CD4-positive, alpha-beta memory T cell (primary cell): ENCODE measurements around the gene MBOAT7. TPM values are rescaled to one million over a fixed set of nuclear protein-coding genes. Genes with fewer than 3 reads are reported as not detected.

Source experiments
- CTCF ChIA-PET: fragments of 350-600 bp; sonication (Branson Sonifier 250); formaldehyde crosslinking; loops from one replicate; lab custom pipeline; 2021; ENCODE audit warnings: inconsistent platforms; ENCODE audit not compliant: partially characterized antibody; lab: Charles Lee
- POLR2A ChIA-PET: fragments of 350-600 bp; sonication (Branson Sonifier 250); formaldehyde crosslinking; loops from one replicate; lab custom pipeline; 2021; ENCODE audit not compliant: partially characterized antibody; lab: Charles Lee
- DNase-seq, 5 donors: peaks; one replicate each; pipeline versions ENCODE4 v3.0.0 to v3.0.0-alpha.2; 2020 to 2022; ENCODE audit warnings: mixed read lengths in 1 of 5
- H3K27ac ChIP-seq: one replicate; pipeline ENCODE4 v1.7.0; 2013; ENCODE audit warnings: low read depth, low read length
- H3K27me3 ChIP-seq: 2 replicates; pipeline ENCODE4 v1.7.0; 2013; ENCODE audit warnings: mild to moderate bottlenecking, low read length, moderate library complexity; ENCODE audit not compliant: insufficient read depth
- H3K36me3 ChIP-seq: 2 replicates; pipeline ENCODE4 v1.7.0; 2013; ENCODE audit warnings: mild to moderate bottlenecking, low read length, moderate library complexity; ENCODE audit not compliant: insufficient read depth
- H3K4me1 ChIP-seq: 2 replicates; pipeline ENCODE4 v1.7.0; 2013; ENCODE audit warnings: mild to moderate bottlenecking, low read length, moderate library complexity; ENCODE audit not compliant: insufficient read depth
- H3K4me3 ChIP-seq, 2 donors: one replicate each; pipeline ENCODE4 v1.7.0; 2013; ENCODE audit warnings: low read length in 2 of 2, mild to moderate bottlenecking in 1 of 2
- H3K9me3 ChIP-seq, 2 donors: one replicate each; pipeline ENCODE4 v1.7.0; 2013; ENCODE audit warnings: low read length in 2 of 2, control low read depth in 1 of 2; ENCODE audit not compliant: control insufficient read depth in 1 of 2
- H3K27ac Mint-ChIP-seq, 7 donors: one replicate each; pipeline ENCODE4 v1.8.0; 2020 to 2021; ENCODE audit warnings: mixed read lengths in 7 of 7, mild to moderate bottlenecking in 6 of 7, inconsistent platforms in 3 of 7, moderate library complexity in 3 of 7
- H3K27me3 Mint-ChIP-seq, 2 donors: one replicate each; pipeline ENCODE4 v1.8.0; 2020 to 2021; ENCODE audit warnings: mixed read lengths in 2 of 2
- H3K36me3 Mint-ChIP-seq, 2 donors: one replicate each; pipeline ENCODE4 v1.8.0; 2020 to 2021; ENCODE audit warnings: mixed read lengths in 2 of 2, inconsistent platforms in 1 of 2, mild to moderate bottlenecking in 1 of 2
- H3K4me1 Mint-ChIP-seq, 4 donors: one replicate each; pipeline ENCODE4 v1.8.0; 2020 to 2021; ENCODE audit warnings: mixed read lengths in 4 of 4, mild to moderate bottlenecking in 1 of 4
- H3K4me3 Mint-ChIP-seq, 8 donors: one replicate each; pipeline ENCODE4 v1.8.0; 2020 to 2021; ENCODE audit warnings: mixed read lengths in 8 of 8, mild to moderate bottlenecking in 7 of 8, moderate library complexity in 6 of 8, inconsistent platforms in 3 of 8
- H3K9me3 Mint-ChIP-seq, 8 donors: one replicate each; pipeline ENCODE4 v1.8.0; 2020 to 2021; ENCODE audit warnings: mixed read lengths in 8 of 8, mild to moderate bottlenecking in 5 of 8, inconsistent platforms in 3 of 8, moderate library complexity in 1 of 8
- intact Hi-C: fragments of 100-400 bp; cut with micrococcal nuclease; formaldehyde crosslinking; loops from one replicate; pipeline ENCODE4 v1.15.1; 2023
- polyA plus RNA-seq, 2 donors: library from polyadenylated mRNA; unstranded; fragments of 300-500 nt; fragmentation: Illumina TruSeq; gene quantifications; one replicate each; pipeline ENCODE4 v1.2.3, GENCODE V29; 2021
- total RNA-seq, 2 experiments: library from RNA; stranded (reverse); gene quantifications; one replicate each; pipeline ENCODE4 v1.2.3, GENCODE V29; 2021

Gene MBOAT7
- total and polyA plus RNA-seq, 4 experiments from 2014 or later: 16.0 to 55.5 (median 37.5) TPM

DNA sequence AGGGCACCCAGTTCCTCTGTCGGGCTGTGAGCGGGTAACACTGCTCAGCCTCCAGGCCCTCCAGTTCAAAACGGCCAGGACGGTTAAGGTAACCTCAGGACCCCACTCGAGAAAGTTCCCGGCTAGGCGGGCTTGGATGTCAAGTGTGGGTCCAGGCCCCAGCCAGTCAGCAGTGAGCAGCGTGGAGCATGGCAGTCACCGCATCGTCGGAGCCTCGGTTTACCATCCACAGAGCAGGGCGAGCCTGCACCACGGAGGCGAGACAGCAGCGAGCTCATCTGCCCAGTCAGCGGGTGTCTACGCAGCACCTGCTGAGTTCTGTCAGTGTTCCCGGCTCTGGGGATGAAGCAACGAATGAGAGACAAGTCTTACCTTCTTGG lies 59.8 kb downstream of the MBOAT7 start:
- H3K27me3 ChIP-seq: no peaks in the 10 kb centered on the region
- POLR2A ChIA-PET: interaction anchor here (1.0 kb wide), 1 partner anchor 15 kb away, joined by 3 read pairs; the partner anchor contains the start of genes PRPF31 and TFPT
- Mint-ChIP-seq H3K4me1 (peaks cover 0 to 6% (median 5%) of the 10 kb centered on the region in 4 donors), H3K4me3 (no peak overlapping the region), H3K9me3 (peaks cover 0 to 2% (median 0%) of the 10 kb centered on the region in 8 donors), H3K36me3 (peaks cover 14 to 40% of the 10 kb centered on the region in 2 donors), H3K27me3 (no peaks in the 10 kb centered on the region), H3K27ac (no peak overlapping the region)
- H3K27ac ChIP-seq: no peak overlapping the region
- H3K9me3 ChIP-seq: no peaks in the 10 kb centered on the region
- no peaks in the 10 kb centered on the region for H3K4me1 ChIP-seq
- intact Hi-C loops: no loop called here
- H3K36me3 ChIP-seq: peaks cover 35% of the 10 kb centered on the region
- no peak overlapping the region for H3K4me3 ChIP-seq
- peak in 1 of 5 donors; percentile 7 for DNase-seq
- CTCF ChIA-PET: no interaction called here

DNA sequence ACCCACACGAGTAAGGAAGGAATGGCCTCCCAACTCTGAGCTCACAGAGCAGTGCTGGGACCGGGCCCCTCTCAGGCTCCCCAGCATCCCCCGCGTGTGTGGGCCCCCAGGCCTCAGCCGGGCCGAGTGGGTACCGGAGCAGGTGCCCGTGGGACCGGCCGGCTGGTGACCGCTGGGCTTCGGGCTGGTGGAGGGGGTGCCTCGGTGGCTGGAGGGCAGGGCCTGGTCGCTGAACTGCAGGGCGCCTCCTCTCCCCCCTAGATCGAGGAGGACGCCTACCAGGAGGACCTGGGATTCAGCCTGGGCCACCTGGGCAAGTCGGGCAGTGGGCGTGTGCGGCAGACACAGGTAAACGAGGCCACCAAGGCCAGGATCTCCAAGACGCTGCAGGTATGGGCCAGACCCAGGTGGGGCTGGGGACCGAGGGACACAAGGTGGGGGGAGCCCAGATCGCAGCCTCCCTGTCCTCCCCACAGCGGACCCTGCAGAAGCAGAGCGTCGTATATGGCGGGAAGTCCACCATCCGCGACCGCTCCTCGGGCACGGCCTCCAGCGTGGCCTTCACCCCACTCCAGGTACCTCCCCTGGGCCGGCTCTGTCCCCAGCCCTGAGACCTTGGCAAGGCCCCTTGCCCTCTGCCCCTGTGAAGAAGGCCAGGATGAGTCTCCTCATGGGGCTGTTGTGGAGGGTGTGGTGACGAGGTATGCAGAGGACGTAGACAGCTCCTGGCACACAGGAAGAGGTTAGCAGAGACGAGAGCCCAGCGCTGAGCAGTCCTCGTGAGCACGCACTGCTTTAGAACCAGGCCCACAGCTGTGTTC lies 60.4 kb downstream of the MBOAT7 start:
- no peak overlapping the region for H3K4me3 ChIP-seq
- H3K27ac ChIP-seq: no peak overlapping the region
- peaks cover 40% of the 10 kb centered on the region for H3K36me3 ChIP-seq
- intact Hi-C loops: no loop called here
- H3K4me3 Mint-ChIP-seq: no peak overlapping the region
- H3K27ac Mint-ChIP-seq: no peak overlapping the region
- no peaks in the 10 kb centered on the region for H3K4me1 Mint-ChIP-seq
- no peaks in the 10 kb centered on the region for H3K27me3 ChIP-seq
- H3K36me3 Mint-ChIP-seq: peaks cover 17 to 43% of the 10 kb centered on the region in 2 donors
- H3K4me1 ChIP-seq: no peaks in the 10 kb centered on the region
- ChIA-PET CTCF (no interaction called here), POLR2A (interaction anchor here (1.0 kb wide), 1 partner anchor 14 kb away, joined by 3 read pairs; the partner anchor contains the start of genes PRPF31 and TFPT)
- H3K9me3 Mint-ChIP-seq: peaks cover 0 to 2% (median 0%) of the 10 kb centered on the region in 8 donors
- DNase-seq: no peak
- no peaks in the 10 kb centered on the region for H3K9me3 ChIP-seq
- no peaks in the 10 kb centered on the region for H3K27me3 Mint-ChIP-seq

DNA sequence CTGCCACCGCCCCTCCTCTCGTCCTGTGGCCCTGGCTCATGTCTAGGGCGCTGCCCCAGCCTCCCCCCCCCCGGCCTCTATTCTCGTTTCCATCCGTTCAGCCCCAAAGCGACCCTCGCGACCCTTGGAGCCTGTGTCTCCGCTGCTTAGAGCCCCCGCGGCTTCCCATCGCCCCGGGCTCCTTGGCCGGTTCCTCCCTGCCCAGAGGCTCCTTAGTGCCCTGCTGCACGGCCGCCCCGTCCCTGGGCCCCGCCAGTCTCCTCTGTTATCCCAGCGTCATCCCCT lies 61.0 kb downstream of the MBOAT7 start:
- H3K4me1 Mint-ChIP-seq: no peaks in the 10 kb centered on the region
- H3K27me3 Mint-ChIP-seq: no peaks in the 10 kb centered on the region
- Histone ChIP-seq H3K36me3 (peaks cover 46% of the 10 kb centered on the region), H3K27ac (no peak overlapping the region), H3K4me1 (no peaks in the 10 kb centered on the region), H3K9me3 (no peaks in the 10 kb centered on the region), H3K27me3 (no peaks in the 10 kb centered on the region), H3K4me3 (no peak overlapping the region)
- peaks cover 0 to 2% (median 0%) of the 10 kb centered on the region in 8 donors for H3K9me3 Mint-ChIP-seq
- ChIA-PET CTCF (no interaction called here), POLR2A (interaction anchor here (1.5 to 2.2 kb wide), 2 partner anchors 8 to 13 kb away, joined by 3 to 6 read pairs; partner anchors contain the start of genes CNOT3, PRPF31 and TFPT)
- intact Hi-C loops: no loop called here
- DNase-seq: no peak
- no peak overlapping the region for H3K27ac Mint-ChIP-seq
- no peak overlapping the region for H3K4me3 Mint-ChIP-seq
- peaks cover 18 to 47% of the 10 kb centered on the region in 2 donors for H3K36me3 Mint-ChIP-seq

DNA sequence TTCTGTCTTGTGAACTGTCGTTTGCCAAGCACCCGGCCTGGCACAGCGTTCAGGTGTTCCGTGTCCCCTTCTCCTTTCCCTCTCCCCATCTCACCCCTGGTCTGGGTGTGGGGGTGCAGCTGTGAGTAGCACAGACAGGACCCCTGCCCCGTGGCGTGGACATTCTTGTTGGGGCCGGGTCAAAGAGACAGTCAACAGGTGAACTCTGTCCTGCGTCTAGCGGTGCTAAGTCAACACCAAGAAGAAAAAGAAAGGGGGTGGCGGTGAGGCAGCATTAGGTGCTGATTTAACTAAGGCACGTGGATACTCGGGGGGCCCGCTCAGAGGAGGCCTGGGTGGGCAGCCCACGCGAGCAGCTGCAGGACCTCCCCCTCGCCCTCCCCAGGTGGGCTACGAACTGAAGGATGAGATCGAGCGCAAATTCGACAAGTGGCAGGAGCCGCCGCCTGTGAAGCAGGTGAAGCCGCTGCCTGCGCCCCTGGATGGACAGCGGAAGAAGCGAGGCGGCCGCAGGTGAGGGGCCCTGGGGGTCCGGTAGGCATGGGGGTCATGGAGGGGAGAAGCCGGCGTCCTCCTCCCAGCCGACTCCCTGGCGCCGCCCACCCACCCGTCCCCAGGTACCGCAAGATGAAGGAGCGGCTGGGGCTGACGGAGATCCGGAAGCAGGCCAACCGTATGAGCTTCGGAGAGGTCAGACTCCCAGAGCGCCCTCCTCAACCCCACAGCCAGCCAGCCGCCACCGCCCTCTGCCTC lies 61.5 kb downstream of the MBOAT7 start:
- peaks cover 51% of the 10 kb centered on the region for H3K36me3 ChIP-seq
- H3K36me3 Mint-ChIP-seq: peaks cover 21 to 51% of the 10 kb centered on the region in 2 donors
- intact Hi-C loops: no loop called here
- peaks cover 0 to 2% (median 0%) of the 10 kb centered on the region in 8 donors for H3K9me3 Mint-ChIP-seq
- H3K4me3 Mint-ChIP-seq: no peak overlapping the region
- no peak for DNase-seq
- H3K4me3 ChIP-seq: no peak overlapping the region
- H3K27ac Mint-ChIP-seq: no peak overlapping the region
- no peak overlapping the region for H3K27ac ChIP-seq
- H3K9me3 ChIP-seq: no peaks in the 10 kb centered on the region
- CTCF ChIA-PET: no interaction called here
- POLR2A ChIA-PET: interaction anchor here (1.5 to 2.2 kb wide), 2 partner anchors 9 to 12 kb away, joined by 3 to 6 read pairs; partner anchors contain the start of genes CNOT3, PRPF31 and TFPT
- H3K4me1 Mint-ChIP-seq: no peaks in the 10 kb centered on the region
- H3K4me1 ChIP-seq: no peaks in the 10 kb centered on the region
- H3K27me3 ChIP-seq: no peaks in the 10 kb centered on the region
- H3K27me3 Mint-ChIP-seq: no peaks in the 10 kb centered on the region

DNA sequence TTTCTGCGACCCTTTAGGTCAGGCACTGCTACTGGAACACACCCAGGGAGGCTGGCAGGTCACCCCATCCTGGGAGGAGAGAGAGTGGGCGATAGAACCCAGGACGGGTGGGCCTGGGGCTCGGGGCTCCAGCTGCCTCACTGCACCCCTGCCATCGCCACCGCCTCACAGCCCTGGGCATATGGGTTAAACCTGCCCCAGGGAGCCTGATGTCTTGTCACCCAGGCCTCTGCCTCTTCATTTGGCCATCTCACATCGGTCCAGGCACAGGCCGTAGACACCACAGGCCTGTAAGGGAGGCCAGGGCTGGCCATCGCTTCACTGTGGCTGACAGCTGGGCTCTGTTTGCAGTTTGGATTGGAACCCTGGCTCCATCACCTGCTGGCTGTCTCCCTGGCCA lies 63.7 kb downstream of the MBOAT7 start:
- Histone ChIP-seq H3K27ac (no peak overlapping the region), H3K4me1 (no peaks in the 10 kb centered on the region), H3K36me3 (peaks cover 68% of the 10 kb centered on the region), H3K27me3 (no peaks in the 10 kb centered on the region), H3K9me3 (no peaks in the 10 kb centered on the region), H3K4me3 (no peak overlapping the region)
- Mint-ChIP-seq H3K9me3 (peaks cover 0 to 2% (median 0%) of the 10 kb centered on the region in 8 donors), H3K27me3 (no peaks in the 10 kb centered on the region), H3K4me3 (no peak overlapping the region), H3K4me1 (no peaks in the 10 kb centered on the region), H3K27ac (no peak overlapping the region), H3K36me3 (peaks cover 27 to 52% of the 10 kb centered on the region in 2 donors)
- DNase-seq: no peak
- POLR2A ChIA-PET: no interaction called here
- intact Hi-C loops: no loop called here
- CTCF ChIA-PET: no interaction called here

DNA sequence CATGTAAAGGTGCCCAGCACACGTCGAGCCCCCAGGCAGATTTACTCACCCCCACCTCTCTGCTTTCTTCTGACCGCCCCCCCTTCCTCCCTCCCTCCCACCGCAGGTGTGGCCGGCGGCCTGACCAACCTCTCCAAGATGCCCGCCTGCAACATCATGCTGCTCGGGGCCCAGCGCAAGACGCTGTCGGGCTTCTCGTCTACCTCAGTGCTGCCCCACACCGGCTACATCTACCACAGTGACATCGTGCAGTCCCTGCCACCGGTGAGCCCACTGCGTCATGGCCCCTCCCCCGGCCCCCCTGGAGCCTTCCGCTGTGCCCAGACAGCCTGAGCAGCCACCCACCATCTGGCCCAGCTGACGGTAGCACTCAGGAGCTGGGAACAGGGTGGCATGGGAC lies 65.0 kb downstream of the MBOAT7 start:
- Histone ChIP-seq H3K27me3 (no peaks in the 10 kb centered on the region), H3K4me1 (no peaks in the 10 kb centered on the region), H3K4me3 (no peak overlapping the region), H3K9me3 (no peaks in the 10 kb centered on the region), H3K36me3 (peaks cover 77% of the 10 kb centered on the region), H3K27ac (no peak overlapping the region)
- POLR2A ChIA-PET: interaction anchor here (1.7 to 2.3 kb wide), 2 partner anchors 9 to 34 kb away, joined by 4 to 11 read pairs; partner anchors contain the start of genes PRPF31 and TFPT
- intact Hi-C loops: no loop called here
- Mint-ChIP-seq H3K27ac (no peak overlapping the region), H3K27me3 (no peaks in the 10 kb centered on the region), H3K4me3 (no peak overlapping the region), H3K4me1 (peaks cover 0 to 1% (median 0%) of the 10 kb centered on the region in 4 donors), H3K36me3 (peaks cover 35 to 59% of the 10 kb centered on the region in 2 donors), H3K9me3 (peaks cover 0 to 2% (median 0%) of the 10 kb centered on the region in 8 donors)
- DNase-seq: no peak
- CTCF ChIA-PET: no interaction called here

DNA sequence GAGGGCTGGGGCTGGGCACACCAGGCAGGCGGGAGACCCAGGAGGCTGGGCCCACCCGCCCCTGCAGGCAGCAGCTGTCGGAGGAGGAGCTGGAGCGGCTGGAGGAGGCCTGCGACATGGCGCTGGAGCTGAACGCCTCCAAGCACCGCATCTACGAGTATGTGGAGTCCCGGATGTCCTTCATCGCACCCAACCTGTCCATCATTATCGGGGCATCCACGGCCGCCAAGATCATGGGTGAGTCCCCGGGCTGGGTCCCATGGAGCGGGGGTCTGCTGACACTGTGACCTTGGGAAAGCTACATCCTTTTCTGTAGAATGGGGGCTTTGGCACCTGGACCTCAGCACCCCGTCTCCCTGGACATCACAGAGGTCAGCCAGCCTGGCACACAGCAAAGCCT lies 65.7 kb downstream of the MBOAT7 start:
- Histone ChIP-seq H3K27me3 (no peaks in the 10 kb centered on the region), H3K27ac (no peak overlapping the region), H3K4me3 (no peak overlapping the region), H3K9me3 (no peaks in the 10 kb centered on the region), H3K4me1 (no peaks in the 10 kb centered on the region), H3K36me3 (peaks cover 72% of the 10 kb centered on the region)
- intact Hi-C loops: no loop called here
- no peak for DNase-seq
- CTCF ChIA-PET: no interaction called here
- peaks cover 0 to 2% (median 0%) of the 10 kb centered on the region in 8 donors for H3K9me3 Mint-ChIP-seq
- no peaks in the 10 kb centered on the region for H3K27me3 Mint-ChIP-seq
- peaks cover 36 to 58% of the 10 kb centered on the region in 2 donors for H3K36me3 Mint-ChIP-seq
- H3K4me3 Mint-ChIP-seq: no peak overlapping the region
- no peak overlapping the region for H3K27ac Mint-ChIP-seq
- H3K4me1 Mint-ChIP-seq: peaks cover 0 to 1% (median 0%) of the 10 kb centered on the region in 4 donors
- POLR2A ChIA-PET: interaction anchor here (1.1 to 2.3 kb wide), 3 partner anchors 8 to 35 kb away, joined by 3 to 11 read pairs (median 4); partner anchors contain the start of genes PRPF31 and TFPT
